GM12874 (cell line): ENCODE data around the gene TSPO.

Experiments
- CTCF ChIP-seq: IDR thresholded peaks from 2 replicates; pipeline ENCODE4 v1.5.1; 2011; ENCODE audit warnings: low read depth, mild to moderate bottlenecking, control low read depth, low read length, moderate library complexity; ENCODE audit not compliant: insufficient read depth

TSPO gene

GRCh38 chr22:43136801-43137200, 14.6 kb upstream of the TSPO start:
- TF ChIP-seq CTCF = no peak

GRCh38 chr22:43142880-43143562, 8.3 kb upstream of the TSPO start, which contains the start of gene MCAT:
Gene MCAT (minus strand): TSS chr22:43143398. CDS start chr22:43143348, 50 bp downstream.
- no peak for TF ChIP-seq CTCF

DNA sequence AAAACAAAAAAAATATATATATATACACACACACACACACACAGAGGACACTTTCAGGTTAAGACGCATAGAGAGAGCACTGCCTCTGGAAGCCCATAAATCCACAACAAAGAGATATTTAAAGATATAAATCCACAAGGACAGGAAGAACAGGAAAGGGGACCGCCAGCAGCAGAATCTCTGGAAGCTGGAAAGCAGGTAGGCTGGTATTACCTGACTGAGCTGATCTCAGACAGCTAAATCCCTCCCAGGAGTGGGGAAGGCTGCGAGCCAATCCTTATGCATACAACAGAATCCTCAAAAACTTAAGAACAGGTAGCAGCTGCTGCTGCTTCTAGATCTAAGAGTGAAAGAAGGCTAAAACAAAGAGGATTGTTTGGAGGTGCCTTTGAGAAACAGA, 6.4 kb upstream of the TSPO start:
- TF ChIP-seq CTCF = no peak

DNA sequence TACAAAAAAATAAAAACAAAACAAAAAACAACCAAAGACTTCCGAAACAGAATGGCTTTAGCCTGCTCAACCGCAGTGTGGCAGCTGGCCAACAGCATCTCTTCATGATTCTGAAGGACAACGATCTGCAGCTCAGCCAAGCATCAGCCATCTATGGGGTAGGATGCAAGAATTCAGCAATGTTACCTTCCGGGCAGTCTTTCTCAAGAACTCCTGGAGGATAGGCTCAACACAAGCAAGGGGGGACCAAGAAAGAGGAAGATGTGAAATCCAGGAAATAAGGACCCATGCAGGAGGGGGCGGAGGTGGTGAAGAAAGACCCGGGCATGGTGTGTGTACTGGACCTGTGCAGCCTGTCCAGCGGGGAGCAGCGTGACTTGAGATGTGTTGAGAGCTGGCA, 3.5 kb upstream of the TSPO start:
- no peak for TF ChIP-seq CTCF

DNA sequence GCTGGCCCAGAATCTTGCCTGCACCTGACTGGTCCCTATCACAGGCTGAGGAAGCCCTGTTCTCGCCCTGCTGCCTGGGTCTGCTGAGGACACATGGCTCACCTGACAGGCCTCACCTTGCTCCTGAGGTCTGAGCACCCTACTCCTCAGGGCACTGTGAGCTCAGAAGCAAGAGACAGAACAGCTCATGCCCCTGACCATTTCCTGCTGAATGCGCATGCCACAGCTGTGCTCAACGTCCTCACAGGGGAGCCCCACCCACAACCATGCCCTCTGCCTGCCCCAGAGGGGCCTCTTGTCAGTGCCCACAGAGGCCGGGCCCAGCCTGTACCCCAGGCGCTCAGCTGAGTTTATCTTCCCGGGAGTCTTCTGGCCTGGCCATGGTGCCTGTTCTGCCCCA, 2.8 kb upstream of the TSPO start:
- TF ChIP-seq CTCF = no peak

- TF ChIP-seq CTCF = no peak
Measured at GRCh38 chr22:43150731-43151206, 590 bp upstream of the TSPO start.

- no peak for TF ChIP-seq CTCF
Measured at GRCh38 chr22:43152003-43152356, 621 bp downstream of the TSPO start.
